ENCODE results near the gene HAGHL.

DNA sequence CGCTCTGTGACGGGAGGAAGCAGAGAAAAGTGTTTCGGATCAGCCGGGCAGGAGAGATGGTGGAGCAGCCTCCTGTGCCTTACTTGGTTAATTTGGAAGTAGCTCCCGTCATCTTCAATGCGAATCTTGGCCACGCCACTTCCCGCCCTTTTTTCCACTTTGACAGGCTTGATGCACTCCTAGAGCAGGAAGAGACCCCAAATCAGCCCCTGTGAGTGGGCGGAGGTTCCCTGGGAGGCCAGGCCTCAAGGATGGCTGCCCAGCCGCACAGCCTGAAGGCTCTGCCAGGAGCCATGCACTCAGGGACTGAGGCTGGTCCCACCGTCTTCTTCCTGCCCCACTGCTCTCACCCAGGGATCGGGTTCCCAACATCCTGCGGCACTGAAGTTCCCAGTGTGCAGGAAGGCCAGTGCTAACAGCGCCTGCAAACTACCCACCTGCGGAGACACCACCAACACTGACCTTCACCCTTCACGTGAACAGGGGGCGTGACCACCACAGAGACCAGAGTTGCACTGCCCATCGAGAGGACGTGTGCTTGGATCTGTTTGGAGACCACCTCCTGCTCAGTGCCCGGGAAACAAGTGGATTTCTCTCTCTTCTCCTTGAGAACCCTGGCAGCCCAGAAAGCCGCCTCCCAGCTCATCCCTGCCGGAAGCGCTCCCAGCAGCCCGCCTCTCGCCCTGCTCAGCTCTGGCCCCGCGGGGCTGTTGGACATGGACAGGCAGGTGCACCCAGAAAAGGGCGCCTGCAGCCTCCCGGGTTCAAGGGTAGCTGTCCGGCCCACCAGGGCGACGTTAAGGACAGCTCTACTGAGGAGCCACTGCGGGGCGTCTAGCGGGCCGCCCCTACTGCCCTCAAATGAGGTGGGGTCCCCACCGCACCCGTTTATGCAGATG, 12.9 kb downstream of the HAGHL start:
- TF ChIP-seq EZH2phosphoT487 (IDR thresholded peaks at IDR 0.05), result no peak
- TF ChIP-seq, protein P1, sequence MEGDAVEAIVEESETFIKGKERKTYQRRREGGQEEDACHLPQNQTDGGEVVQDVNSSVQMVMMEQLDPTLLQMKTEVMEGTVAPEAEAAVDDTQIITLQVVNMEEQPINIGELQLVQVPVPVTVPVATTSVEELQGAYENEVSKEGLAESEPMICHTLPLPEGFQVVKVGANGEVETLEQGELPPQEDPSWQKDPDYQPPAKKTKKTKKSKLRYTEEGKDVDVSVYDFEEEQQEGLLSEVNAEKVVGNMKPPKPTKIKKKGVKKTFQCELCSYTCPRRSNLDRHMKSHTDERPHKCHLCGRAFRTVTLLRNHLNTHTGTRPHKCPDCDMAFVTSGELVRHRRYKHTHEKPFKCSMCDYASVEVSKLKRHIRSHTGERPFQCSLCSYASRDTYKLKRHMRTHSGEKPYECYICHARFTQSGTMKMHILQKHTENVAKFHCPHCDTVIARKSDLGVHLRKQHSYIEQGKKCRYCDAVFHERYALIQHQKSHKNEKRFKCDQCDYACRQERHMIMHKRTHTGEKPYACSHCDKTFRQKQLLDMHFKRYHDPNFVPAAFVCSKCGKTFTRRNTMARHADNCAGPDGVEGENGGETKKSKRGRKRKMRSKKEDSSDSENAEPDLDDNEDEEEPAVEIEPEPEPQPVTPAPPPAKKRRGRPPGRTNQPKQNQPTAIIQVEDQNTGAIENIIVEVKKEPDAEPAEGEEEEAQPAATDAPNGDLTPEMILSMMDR (IDR thresholded peaks at IDR 0.05), result no peak
